ENCODE measurements around the gene GAL. TPM values are rescaled to one million over a fixed set of nuclear protein-coding genes. Genes with fewer than 3 reads are reported as not detected.

The GAL gene
- total RNA-seq, 2 donors from 2014 or later = 98.9 to 166 TPM

- H3K27ac Mint-ChIP-seq = no peak overlapping the region
- WGBS, 2 experiments (ENCODE audit: insufficient coverage in 1 of 2, insufficient read length in 1 of 2) = 91 to 97% methylated on average over 5 to 11 of the region's 11 CpGs
- no peak overlapping the region for H3K27ac ChIP-seq (ENCODE audit: low read depth, low read length)
- no peaks in the 10 kb centered on the region for H3K4me1 ChIP-seq (ENCODE audit: control insufficient read depth, insufficient read depth, low read length)
- H3K27me3 ChIP-seq (ENCODE audit: control insufficient read depth, insufficient read depth, low read length, poor library complexity, severe bottlenecking) = no peaks in the 10 kb centered on the region
- TF ChIP-seq, protein P1, sequence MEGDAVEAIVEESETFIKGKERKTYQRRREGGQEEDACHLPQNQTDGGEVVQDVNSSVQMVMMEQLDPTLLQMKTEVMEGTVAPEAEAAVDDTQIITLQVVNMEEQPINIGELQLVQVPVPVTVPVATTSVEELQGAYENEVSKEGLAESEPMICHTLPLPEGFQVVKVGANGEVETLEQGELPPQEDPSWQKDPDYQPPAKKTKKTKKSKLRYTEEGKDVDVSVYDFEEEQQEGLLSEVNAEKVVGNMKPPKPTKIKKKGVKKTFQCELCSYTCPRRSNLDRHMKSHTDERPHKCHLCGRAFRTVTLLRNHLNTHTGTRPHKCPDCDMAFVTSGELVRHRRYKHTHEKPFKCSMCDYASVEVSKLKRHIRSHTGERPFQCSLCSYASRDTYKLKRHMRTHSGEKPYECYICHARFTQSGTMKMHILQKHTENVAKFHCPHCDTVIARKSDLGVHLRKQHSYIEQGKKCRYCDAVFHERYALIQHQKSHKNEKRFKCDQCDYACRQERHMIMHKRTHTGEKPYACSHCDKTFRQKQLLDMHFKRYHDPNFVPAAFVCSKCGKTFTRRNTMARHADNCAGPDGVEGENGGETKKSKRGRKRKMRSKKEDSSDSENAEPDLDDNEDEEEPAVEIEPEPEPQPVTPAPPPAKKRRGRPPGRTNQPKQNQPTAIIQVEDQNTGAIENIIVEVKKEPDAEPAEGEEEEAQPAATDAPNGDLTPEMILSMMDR (conservative IDR thresholded peaks at IDR 0.05) = no peak
- H3K9ac ChIP-seq (ENCODE audit: extremely low read depth, low read length, poor library complexity, severe bottlenecking) = no peak overlapping the region
- H3K4me1 Mint-ChIP-seq = no peaks in the 10 kb centered on the region
- no peak overlapping the region for H3K4me3 Mint-ChIP-seq
- no peaks in the 10 kb centered on the region for H3K36me3 Mint-ChIP-seq (ENCODE audit: low read depth)
- DNase-seq = no peak
- H3K27me3 Mint-ChIP-seq (ENCODE audit: insufficient read depth) = peaks cover 4% of the 10 kb centered on the region
- no peak overlapping the region for H3K4me3 ChIP-seq (ENCODE audit: low read length)
- H3K9me3 Mint-ChIP-seq = peaks cover 10% of the 10 kb centered on the region
- peaks cover 10% of the 10 kb centered on the region for H3K9me3 ChIP-seq (ENCODE audit: control insufficient read depth, low read length)
- H3K36me3 ChIP-seq (ENCODE audit: control insufficient read depth, insufficient read depth, low read length) = no peaks in the 10 kb centered on the region
Measured at GRCh38 chr11:68657021-68657780, 27.1 kb upstream of the GAL start.

- no peaks in the 10 kb centered on the region for H3K36me3 ChIP-seq (ENCODE audit: control insufficient read depth, insufficient read depth, low read length)
- H3K4me1 Mint-ChIP-seq = no peaks in the 10 kb centered on the region
- H3K9me3 ChIP-seq (ENCODE audit: control insufficient read depth, low read length) = peaks cover 10% of the 10 kb centered on the region
- H3K27me3 Mint-ChIP-seq (ENCODE audit: insufficient read depth) = peaks cover 4% of the 10 kb centered on the region
- H3K4me3 Mint-ChIP-seq = no peak overlapping the region
- H3K9me3 Mint-ChIP-seq = peaks cover 16% of the 10 kb centered on the region
- H3K4me1 ChIP-seq (ENCODE audit: control insufficient read depth, insufficient read depth, low read length) = no peaks in the 10 kb centered on the region
- DNase-seq = no peak
- no peaks in the 10 kb centered on the region for H3K36me3 Mint-ChIP-seq (ENCODE audit: low read depth)
- H3K27me3 ChIP-seq (ENCODE audit: control insufficient read depth, insufficient read depth, low read length, poor library complexity, severe bottlenecking) = no peaks in the 10 kb centered on the region
- no peak overlapping the region for H3K4me3 ChIP-seq (ENCODE audit: low read length)
- TF ChIP-seq, protein P1 (conservative IDR thresholded peaks at IDR 0.05) = no peak
- 75 to 94% methylated on average over 8 of the region's 8 CpGs for WGBS, 2 experiments (ENCODE audit: insufficient coverage in 1 of 2, insufficient read length in 1 of 2)
- H3K9ac ChIP-seq (ENCODE audit: extremely low read depth, low read length, poor library complexity, severe bottlenecking) = no peak overlapping the region
- no peak overlapping the region for H3K27ac ChIP-seq (ENCODE audit: low read depth, low read length)
- no peak overlapping the region for H3K27ac Mint-ChIP-seq
Measured at GRCh38 chr11:68658097-68658496, 26.2 kb upstream of the GAL start.

GRCh38 chr11:68658661-68659060, 25.7 kb upstream of the GAL start:
- Histone ChIP-seq H3K4me3 (ENCODE audit: low read length) (no peak overlapping the region), H3K27ac (ENCODE audit: low read depth, low read length) (no peak overlapping the region), H3K9ac (ENCODE audit: extremely low read depth, low read length, poor library complexity, severe bottlenecking) (no peak overlapping the region), H3K36me3 (ENCODE audit: control insufficient read depth, insufficient read depth, low read length) (no peaks in the 10 kb centered on the region), H3K9me3 (ENCODE audit: control insufficient read depth, low read length) (peaks cover 10% of the 10 kb centered on the region), H3K27me3 (ENCODE audit: control insufficient read depth, insufficient read depth, low read length, poor library complexity, severe bottlenecking) (no peaks in the 10 kb centered on the region), H3K4me1 (ENCODE audit: control insufficient read depth, insufficient read depth, low read length) (no peaks in the 10 kb centered on the region)
- no peak for DNase-seq
- Mint-ChIP-seq H3K4me3 (no peak overlapping the region), H3K27me3 (ENCODE audit: insufficient read depth) (peaks cover 4% of the 10 kb centered on the region), H3K9me3 (peaks cover 16% of the 10 kb centered on the region), H3K4me1 (no peaks in the 10 kb centered on the region), H3K36me3 (ENCODE audit: low read depth) (no peaks in the 10 kb centered on the region), H3K27ac (no peak overlapping the region)
- TF ChIP-seq, protein P1 (conservative IDR thresholded peaks at IDR 0.05) = no peak
- WGBS, 2 experiments (ENCODE audit: insufficient coverage in 1 of 2, insufficient read length in 1 of 2) = 93 to 94% methylated on average over 12 to 13 of the region's 13 CpGs

All from endodermal cell (in vitro differentiated cells).